Fibroblast of skin of left quadriceps (primary cell): ENCODE data around the gene HCST.
A peak's percentile ranks its signal among the peaks of the same experiment; 100 is the strongest.
"Not testable (repeated sequence)": the region's sequence is repeated elsewhere in the genome, so short reads cannot be mapped to it uniquely, and the experiment has no call there.

ENCODE experiments used
- DNase-seq, 2 experiments: peaks; one replicate each; pipeline ENCODE4 v3.0.0-alpha.2; 2013; ENCODE audit warnings: low read depth in 2 of 2

HCST gene, protein sequence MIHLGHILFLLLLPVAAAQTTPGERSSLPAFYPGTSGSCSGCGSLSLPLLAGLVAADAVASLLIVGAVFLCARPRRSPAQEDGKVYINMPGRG

DNA sequence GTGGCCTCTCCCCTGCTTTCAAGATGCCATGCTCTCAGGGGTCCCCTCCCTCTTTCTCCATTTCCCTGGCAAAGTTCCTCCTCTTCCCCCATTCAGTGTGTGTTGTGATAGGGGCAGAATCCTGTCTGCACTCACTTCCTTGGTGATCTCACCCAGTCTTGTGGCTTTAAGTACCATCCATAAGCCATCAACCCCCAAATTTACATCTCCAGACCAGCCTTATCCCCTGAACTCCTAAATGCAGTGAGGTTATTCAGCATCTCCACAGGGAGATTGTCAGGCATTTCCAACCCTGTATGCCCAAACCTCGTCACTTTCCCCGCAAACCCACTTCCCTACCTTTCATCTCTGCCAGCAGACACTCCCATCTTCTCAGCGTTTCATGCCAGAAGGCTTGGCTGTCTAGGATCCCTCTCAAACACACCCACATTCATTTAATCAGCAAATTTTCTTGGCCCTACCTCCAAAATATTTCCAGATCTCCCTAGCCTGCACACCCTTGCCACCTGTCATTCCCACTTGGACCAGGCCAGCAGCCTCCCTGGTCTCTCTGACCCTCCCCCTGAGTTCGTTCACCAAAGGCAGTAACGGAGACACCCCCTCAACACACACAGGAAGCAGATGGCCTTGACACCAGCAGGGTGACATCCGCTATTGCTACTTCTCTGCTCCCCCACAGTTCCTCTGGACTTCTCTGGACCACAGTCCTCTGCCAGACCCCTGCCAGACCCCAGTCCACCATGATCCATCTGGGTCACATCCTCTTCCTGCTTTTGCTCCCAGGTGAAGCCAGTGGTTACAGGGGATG lies at the start of gene HCST:
HCST (plus strand) TSS at position 676 of the 808 bp plus-strand sequence; CDS start at position 741, 65 bp downstream.
- DNase-seq, result no peak

DNA sequence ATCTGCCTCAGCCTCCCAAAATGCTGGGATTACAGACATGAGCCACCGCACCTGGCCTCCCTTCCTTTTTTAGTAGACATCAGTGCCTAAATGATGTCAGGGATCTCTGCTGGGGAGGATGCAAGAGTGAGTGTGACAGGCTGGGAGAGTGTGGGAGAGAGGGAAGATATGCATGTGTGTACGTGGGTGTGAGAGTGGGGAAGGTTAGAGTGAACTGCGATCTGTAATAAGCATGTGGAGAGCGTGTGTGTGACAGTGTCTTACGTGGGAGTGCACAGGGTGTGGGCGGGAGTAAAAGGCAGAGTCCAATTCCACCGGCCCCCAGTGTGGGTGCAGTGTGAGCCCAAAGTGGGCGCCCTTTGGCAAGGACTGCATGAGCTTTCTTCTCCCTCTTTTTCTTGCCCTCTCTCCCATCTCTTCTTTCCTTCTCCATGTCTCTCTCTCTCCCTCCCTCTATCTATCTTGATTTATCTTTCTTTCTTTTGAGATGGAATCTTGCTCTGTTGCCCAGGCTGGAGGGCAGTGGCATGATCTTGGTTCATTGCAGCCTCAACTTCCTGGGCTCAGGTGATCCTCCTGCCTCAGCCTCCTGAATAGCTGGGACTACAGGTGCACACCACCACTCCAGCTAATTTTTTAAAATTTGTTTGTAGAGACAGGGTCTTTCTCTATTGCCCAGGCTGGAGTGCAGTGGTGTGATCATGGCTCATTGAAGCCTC lies 49.1 kb upstream of the HCST start:
- no peak for DNase-seq

DNA sequence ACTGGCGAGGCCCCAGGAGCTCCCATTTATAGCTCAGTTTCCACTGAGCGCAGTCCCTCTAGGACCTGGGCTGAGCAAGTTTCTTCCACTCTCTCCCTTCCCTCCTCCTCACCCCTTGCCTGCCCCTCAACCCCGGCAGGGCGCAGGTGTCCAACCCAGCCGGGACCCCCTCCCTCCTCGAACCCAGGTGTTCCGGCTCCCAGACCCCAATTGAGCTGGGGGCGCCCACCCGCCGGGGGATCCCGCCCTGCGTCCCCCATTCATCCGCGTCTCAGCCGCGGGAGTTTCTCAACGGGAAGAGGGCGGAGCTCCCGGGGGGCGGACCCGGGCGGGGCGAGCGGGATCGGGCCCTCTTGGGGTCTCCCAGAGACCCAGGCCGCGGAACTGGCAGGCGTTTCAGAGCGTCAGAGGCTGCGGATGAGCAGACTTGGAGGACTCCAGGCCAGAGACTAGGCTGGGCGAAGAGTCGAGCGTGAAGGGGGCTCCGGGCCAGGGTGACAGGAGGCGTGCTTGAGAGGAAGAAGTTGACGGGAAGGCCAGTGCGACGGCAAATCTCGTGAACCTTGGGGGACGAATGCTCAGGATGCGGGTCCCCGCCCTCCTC lies 45.7 kb upstream of the HCST start, which contains the start of gene KIRREL2:
KIRREL2 (plus strand) TSS at position 366 of the 604 bp plus-strand sequence; CDS start at position 575, 209 bp downstream.
- no peak for DNase-seq

DNA sequence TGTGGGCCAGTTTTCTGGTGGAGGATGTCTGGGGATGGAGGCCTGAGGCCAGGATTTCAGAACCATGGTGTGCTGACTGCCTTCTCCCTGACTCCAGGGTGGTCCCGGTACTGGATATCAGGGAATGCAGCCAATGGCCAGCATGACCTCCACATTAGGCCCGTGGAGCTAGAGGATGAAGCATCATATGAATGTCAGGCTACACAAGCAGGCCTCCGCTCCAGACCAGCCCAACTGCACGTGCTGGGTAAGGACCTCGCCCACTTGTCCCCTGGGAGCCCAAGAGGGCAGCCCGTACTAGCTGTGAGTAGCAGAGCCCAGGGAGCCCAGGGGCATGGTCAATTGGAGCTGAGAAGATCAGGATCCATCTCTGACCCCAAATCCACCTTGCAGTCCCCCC lies 44.0 kb upstream of the HCST start:
- DNase-seq, result no peak

DNA sequence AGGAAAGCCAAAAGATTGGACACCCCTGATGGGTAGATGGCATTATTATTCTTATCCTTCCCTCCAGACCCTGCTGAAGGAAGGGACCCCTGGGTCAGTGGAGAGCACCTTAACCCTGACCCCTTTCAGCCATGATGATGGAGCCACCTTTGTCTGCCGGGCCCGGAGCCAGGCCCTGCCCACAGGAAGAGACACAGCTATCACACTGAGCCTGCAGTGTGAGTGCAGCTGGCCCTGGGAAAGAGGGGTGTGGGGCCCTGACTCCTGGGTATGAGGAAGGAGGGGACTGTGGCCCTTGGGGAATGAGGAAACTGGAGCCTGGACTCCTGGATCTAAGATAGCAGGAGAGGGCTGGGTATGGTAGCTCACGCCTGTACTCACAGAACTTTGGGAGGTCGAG lies 42.9 kb upstream of the HCST start:
- no peak for DNase-seq

DNA sequence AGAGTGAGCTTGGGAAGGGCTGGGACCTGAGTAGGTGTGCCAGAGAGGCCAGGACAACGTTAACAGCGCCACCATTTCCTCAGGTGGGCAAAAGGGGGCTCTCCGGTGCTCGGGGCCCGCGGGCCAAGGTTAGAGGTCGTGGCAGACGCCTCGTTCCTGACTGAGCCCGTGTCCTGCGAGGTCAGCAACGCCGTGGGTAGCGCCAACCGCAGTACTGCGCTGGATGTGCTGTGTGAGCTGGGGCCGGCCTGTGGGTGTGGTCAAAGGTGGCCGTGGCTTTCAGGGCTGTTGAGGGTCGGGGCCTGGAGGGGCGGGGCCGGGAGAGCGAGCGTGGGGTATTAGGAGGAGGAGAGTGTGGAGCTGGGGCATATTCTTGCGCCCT lies 41.9 kb upstream of the HCST start:
- DNase-seq, result no peak

DNA sequence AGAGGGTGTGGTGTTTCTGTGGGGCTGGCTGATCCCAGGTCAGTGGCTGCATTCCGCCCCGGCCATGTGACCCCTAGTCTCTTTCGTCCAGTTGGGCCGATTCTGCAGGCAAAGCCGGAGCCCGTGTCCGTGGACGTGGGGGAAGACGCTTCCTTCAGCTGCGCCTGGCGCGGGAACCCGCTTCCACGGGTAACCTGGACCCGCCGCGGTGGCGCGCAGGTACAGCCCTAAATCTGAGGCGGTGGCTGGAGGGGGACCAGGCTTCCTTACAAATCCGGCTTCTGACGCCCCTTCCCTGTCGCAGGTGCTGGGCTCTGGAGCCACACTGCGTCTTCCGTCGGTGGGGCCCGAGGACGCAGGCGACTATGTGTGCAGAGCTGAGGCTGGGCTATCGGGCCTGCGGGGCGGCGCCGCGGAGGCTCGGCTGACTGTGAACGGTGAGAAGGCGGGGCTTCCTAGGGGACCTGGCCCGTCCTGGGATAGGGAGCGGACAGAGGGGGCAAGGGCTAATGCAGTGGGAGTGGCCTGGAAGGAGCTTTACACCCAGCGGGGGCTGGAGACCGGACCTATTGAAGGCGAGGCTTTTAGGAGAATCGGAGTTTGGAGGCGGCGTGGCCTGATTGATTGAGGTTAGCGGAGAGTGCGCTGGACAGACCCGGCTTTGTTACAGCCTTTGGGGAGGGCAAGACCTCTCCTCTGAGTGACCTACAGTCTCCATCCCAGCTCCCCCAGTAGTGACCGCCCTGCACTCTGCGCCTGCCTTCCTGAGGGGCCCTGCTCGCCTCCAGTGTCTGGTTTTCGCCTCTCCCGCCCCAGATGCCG lies 41.3 kb upstream of the HCST start:
- DNase-seq, result no peak

DNA sequence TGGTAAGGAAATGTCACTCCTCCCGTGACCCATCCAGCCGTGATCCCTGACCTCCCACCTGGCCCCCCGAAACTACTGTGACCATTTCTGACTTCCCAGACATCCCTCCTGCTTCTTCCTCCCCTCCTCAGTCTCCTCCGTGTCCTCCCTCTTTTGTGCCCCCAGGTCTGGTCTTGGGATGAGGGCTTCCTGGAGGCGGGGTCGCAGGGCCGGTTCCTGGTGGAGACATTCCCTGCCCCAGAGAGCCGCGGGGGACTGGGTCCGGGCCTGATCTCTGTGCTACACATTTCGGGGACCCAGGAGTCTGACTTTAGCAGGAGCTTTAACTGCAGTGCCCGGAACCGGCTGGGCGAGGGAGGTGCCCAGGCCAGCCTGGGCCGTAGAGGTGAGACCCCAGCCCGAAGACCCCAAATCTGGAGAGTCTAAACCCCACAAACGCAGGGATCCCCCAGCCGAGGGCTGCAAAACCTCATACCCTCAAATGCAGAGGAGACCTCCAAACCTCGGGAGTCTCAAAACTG lies 40.6 kb upstream of the HCST start:
- no peak for DNase-seq

DNA sequence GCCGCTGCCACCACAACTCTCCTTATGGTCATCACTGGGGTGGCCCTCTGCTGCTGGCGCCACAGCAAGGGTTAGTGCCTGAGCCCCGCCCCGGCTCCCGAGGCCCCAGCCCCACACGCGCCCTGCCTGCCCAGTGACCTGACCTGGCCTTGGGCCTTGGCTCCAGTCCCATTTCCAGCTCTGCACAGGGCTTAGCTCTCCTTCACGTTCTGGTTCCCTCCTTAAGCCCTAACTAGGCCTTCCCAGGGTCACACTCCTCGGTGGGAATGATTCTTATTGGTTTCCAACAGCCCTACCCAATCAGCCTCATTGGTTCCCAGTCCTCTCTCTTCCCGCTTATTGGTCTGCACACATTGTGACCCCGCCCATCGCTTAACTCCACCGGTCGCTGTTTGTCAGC lies 39.8 kb upstream of the HCST start:
- DNase-seq, result no peak

DNA sequence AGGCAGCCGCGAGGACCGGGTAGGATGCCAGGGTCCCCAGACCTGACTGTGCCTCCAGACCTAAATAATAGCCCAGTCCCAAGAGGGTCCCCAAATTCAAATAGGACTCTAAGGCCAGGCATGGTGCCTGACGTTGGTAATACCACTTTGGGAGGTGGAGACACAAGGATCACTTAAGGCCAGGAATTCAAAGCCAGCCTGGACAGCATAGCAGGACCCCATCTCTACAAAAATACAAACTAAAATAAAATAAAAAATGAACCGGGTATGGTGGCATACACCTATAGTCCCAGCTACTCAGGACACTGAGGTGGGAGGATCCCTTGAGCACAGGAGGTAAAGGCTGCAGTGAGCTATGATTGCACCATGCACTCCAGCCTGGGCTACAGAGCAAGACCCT lies 39.3 kb upstream of the HCST start:
- no peak for DNase-seq

DNA sequence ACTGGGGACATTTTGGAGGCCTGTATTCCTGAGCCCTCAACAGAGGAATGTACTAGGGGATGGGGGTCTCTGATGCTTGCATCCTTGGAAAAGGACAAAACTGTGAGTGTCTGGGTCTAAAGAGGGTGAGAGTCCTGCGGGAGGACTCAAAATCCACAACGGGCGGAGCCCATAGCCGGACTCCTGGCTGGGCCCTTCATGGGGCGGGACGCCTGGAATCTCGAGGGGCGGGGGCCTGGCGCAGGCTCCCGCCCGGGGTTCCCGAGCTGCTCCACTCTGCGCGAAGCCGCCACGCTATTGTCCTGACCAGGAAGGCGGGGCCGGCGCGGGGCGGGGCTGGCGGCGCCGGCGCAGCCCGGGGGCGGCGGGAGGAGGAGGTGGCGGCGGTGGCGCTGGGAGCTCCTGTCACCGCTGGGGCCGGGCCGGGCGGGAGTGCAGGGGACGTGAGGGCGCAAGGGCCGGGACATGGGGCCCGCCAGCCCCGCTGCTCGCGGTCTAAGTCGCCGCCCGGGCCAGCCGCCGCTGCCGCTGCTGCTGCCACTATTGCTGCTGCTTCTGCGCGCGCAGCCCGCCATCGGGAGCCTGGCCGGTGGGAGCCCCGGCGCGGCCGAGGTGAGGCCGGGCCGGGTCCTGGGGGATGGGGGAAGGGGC lies 34.0 kb upstream of the HCST start, which contains the start of gene APLP1:
APLP1 (plus strand) TSS at position 403 of the 651 bp plus-strand sequence; CDS start at position 466, 63 bp downstream.
- no peak for DNase-seq

DNA sequence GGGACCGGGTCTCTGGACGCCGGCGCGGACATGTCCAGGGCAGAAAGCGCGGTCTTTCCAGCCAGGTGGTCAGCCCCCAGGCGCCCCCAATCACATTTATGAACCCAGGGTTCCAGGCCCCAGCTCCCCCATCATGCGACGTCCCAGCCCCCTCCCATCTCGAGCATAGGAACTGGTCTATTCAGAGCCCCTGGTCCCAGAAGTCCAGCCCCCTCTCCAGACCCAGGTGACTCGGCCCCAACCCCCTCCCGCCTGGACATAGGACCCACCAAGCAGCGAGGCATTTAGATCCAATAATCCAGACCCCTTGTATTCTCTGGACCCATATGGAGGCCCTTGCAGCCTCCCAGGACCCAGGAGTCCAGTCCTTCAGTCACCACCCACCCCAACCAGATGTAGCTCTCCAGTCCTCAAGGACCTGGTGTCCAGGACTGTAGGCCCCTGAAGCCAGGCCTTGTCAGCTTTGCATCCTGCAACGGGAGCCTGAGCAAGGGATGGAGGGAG lies 33.5 kb upstream of the HCST start:
- DNase-seq, result no peak

DNA sequence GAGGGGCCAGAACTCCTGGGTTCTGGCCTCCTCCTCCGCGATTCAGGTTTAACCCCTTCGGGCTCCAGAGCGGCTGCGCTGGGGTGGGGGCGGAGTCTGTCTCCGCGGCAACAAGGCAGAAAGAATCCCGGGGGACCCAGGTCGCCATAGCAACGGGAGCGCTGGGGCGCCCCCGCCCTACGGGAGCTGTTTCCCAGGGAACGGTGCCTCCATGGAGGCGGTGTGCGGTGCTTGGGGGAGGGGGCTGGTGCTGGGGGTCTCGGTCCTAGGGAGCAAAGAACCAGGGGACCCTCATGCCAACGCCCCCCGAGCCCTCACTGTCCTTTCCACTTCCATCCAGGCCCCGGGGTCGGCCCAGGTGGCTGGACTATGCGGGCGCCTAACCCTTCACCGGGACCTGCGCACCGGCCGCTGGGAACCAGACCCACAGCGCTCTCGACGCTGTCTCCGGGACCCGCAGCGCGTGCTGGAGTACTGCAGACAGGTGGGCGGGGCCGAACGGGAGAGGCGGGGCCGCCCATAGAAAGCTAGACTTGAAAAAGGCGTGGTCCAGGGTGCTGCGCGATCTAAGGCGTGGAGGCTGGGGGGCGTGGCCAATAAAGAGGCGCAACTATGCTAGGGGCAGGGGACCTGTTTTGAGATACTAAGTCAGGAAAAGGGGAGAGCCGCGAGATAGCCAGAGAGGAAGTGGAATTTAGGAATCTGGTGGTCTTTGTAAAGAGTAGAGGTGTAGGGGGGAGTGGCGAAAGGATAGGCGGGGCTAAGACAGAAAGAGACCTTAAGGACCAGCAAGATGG lies 32.8 kb upstream of the HCST start:
- peak; percentile 23 to 37 for DNase-seq

DNA sequence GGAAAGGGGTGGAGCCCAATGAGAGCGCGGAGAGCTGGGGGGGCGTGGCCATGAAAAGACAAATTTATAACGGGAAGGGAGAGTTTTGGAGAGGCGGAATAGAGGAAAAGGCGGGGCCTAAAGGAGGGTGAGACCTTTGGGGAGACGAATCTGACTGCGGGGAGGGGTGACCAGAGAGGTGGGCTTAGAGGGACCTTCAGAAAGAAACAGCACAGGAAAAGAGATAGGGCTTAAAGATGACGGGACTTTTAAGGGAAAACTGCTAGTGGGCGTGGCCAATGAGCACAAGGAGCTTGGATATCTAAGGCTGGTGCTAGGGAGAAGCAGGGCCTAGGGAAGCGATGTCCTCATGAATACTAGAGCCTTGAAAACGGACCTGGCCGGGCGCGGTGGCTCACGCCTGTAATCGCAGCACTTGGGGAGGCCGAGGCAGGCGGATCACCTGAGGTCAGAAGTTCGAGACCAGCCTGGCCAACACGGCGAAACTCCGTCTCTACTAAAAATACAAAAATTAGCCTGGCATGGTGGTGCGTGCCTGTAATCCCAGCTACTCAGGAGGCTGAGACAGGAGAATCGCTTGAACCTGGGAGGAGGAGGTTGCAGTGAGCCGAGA lies 32.1 kb upstream of the HCST start:
- DNase-seq, result not testable (repeated sequence)

DNA sequence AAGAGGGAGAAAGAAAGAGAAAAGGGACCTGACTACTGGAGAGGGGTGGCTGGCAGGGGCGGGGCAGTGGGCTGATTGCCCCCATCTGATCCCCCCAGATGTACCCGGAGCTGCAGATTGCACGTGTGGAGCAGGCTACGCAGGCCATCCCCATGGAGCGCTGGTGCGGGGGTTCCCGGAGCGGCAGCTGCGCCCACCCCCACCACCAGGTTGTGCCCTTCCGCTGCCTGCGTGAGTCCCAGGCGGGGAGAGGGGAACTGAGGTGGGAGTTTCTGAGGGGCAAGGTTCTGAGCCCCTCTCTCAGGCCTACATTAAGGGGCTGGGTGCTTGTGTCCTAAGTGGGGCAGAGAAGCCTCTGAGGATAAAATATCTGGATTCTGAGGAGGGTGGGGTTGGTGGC lies 31.5 kb upstream of the HCST start:
- no peak for DNase-seq

DNA sequence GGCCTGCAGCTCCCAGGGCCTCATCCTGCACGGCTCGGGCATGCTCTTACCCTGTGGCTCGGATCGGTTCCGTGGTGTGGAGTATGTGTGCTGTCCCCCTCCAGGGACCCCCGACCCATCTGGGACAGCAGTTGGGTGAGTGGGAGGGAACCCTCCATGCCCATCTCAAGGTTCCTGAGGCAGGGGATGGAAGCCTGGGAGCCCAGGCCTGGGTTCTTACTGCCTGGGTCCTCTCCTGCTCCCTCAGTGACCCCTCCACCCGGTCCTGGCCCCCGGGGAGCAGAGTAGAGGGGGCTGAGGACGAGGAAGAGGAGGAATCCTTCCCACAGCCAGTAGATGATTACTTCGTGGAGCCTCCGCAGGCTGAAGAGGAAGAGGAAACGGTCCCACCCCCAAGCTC lies 30.7 kb upstream of the HCST start:
- no peak for DNase-seq

DNA sequence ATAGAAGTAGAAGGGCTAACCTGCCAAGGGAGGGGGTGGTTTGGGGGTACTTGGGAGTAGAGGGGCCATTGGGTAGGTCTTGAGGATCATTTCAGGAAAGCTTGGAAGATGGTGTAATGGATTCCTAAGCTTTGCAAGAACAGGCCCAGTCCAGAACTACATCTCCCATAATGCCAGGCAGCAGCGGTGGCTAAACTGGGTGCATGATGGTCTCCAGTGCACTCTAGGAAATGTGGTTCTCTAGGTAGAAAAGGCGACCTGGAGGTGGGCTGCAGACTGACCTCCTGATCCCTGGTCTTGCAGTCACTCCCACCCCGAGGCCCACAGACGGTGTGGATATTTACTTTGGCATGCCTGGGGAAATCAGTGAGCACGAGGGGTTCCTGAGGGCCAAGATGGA lies 30.1 kb upstream of the HCST start:
- DNase-seq, result no peak

DNA sequence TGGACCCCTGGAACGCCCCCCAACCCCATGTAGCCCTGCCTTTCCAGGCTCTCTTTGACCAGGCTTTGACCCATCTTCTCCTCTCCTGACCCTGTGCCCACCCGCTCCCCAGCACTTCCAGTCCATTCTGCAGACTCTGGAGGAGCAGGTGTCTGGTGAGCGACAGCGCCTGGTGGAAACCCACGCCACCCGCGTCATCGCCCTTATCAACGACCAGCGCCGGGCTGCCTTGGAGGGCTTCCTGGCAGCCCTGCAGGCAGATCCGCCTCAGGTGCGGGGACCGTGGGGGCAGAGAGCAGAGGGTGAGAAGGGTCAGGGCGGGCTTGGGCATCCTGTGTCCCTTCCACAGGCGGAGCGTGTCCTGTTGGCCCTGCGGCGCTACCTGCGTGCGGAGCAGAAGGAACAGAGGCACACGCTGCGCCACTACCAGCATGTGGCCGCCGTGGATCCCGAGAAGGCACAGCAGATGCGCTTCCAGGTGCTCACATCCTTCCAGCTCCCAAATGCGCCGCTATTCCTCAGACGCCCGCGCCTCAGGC lies 27.9 kb upstream of the HCST start:
- DNase-seq, result no peak

DNA sequence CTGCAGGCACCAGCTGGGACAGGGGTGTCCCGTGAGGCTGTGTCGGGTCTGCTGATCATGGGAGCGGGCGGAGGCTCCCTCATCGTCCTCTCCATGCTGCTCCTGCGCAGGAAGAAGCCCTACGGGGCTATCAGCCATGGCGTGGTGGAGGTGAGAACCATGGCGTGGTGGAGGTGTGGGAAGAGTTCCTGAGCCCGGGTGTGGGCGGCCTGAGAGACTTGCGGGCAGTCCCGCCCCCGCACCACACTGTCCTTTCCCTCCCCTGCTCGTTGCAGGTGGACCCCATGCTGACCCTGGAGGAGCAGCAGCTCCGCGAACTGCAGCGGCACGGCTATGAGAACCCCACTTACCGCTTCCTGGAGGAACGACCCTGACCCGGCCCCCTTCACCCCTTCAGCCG lies 23.3 kb upstream of the HCST start:
- no peak for DNase-seq
